Panc1 (cell line): ENCODE results near the gene MIS18A. TPM values are rescaled to one million over a fixed set of nuclear protein-coding genes. Genes with fewer than 3 reads are reported as not detected.

Experiments
- ATAC-seq: fragments of 200-7000 bp; cut with Tn5 transposase; 2 replicates; pipeline ENCODE4 v1.9.1; 2020; ENCODE audit warnings: mild to moderate bottlenecking, moderate library complexity
- BruUV-seq: library from RNA; stranded (reverse); fragments of 400-500 nt; replicated peaks from 2 replicates; lab custom pipeline; 2021; lab: Mats Ljungman, UMichigan
- CTCF ChIA-PET: fragments of 300-600 bp; sonication (Branson Sonifier 250); formaldehyde crosslinking; loops from one replicate; lab custom pipeline; 2022; ENCODE audit warnings: antibody characterized with exemption; lab: Charles Lee
- POLR2A ChIA-PET: fragments of 300-600 bp; sonication (Branson Sonifier 250); formaldehyde crosslinking; loops from one replicate; lab custom pipeline; 2022; ENCODE audit warnings: antibody characterized with exemption; lab: Charles Lee
- DNase-seq: peaks from one replicate; pipeline ENCODE4 v3.0.0-alpha.2; 2010; ENCODE audit warnings: low read depth, low spot score
- H3K27ac ChIP-seq: 2 replicates; pipeline ENCODE4 v1.5.1; 2011; ENCODE audit warnings: mild to moderate bottlenecking, low read length, inconsistent platforms
- H3K27me3 ChIP-seq: fragments of 200-500 bp; sonication (Bioruptor generic); 2 replicates; pipeline ENCODE4 v1.6.0; 2014; ENCODE audit warnings: low read length, inconsistent platforms; ENCODE audit not compliant: control insufficient read depth, insufficient read depth
- H3K36me3 ChIP-seq: fragments of 200-500 bp; sonication (Bioruptor generic); 2 replicates; pipeline ENCODE4 v1.5.1; 2014; ENCODE audit warnings: inconsistent platforms, mild to moderate bottlenecking, low read length, moderate library complexity; ENCODE audit not compliant: control insufficient read depth, insufficient read depth
- H3K4me1 ChIP-seq: 2 replicates; pipeline ENCODE4 v1.5.1; 2011; ENCODE audit warnings: inconsistent platforms, mild to moderate bottlenecking, low read length, moderate library complexity; ENCODE audit not compliant: control insufficient read depth, insufficient read depth
- H3K4me3 ChIP-seq, 2 experiments: 2 replicates each; pipeline ENCODE4 v1.5.1; 2011 to 2012; ENCODE audit warnings: low read depth in 2 of 2, low read length in 2 of 2, mild to moderate bottlenecking in 2 of 2, inconsistent platforms in 1 of 2, moderate library complexity in 1 of 2
- H3K9me3 ChIP-seq: fragments of 200-500 bp; sonication (Bioruptor generic); 2 replicates; pipeline ENCODE4 v1.5.1; 2014; ENCODE audit warnings: low read depth, mild to moderate bottlenecking, inconsistent platforms, low read length, moderate library complexity; ENCODE audit not compliant: control insufficient read depth, insufficient read depth
- POLR2AphosphoS5 ChIP-seq: IDR thresholded peaks from 2 replicates; pipeline ENCODE4 v1.6.1; 2012; ENCODE audit warnings: mild to moderate bottlenecking, low read depth, low read length, moderate library complexity
- SIN3A ChIP-seq: IDR thresholded peaks from 2 replicates; pipeline ENCODE4 v1.6.1; 2012; ENCODE audit warnings: low read depth, mild to moderate bottlenecking, low read length, moderate library complexity, borderline replicate concordance; ENCODE audit not compliant: insufficient read depth
- TCF7L2 ChIP-seq: IDR thresholded peaks from 2 replicates; pipeline ENCODE4 v1.6.1; 2011; ENCODE audit warnings: mild to moderate bottlenecking, low read depth, low read length, inconsistent platforms
- in situ Hi-C: cut with HindIII; loops from 2 replicates; pipeline ENCODE4 v1.10.0; 2016; ENCODE audit warnings: low sequenced_read_pairs, low pct_unique_long_range_greater_than_20kb
- intact Hi-C: fragments of 100-400 bp; cut with micrococcal nuclease; formaldehyde crosslinking; loops from one replicate; pipeline ENCODE4 v1.10.0; 2022; ENCODE audit not compliant: unreplicated experiment
- total RNA-seq: library from RNA; stranded (reverse); gene quantifications from one replicate; pipeline ENCODE4 v1.2.1, GENCODE V29; 2021; ENCODE audit not compliant: unreplicated experiment
- TF ChIP-seq, protein P1 (sequence below): fragments of 450-650 bp; IDR thresholded peaks from 2 replicates; pipeline ENCODE4 v1.5.1; 2017; ENCODE audit warnings: mild to moderate bottlenecking
- TF ChIP-seq, protein P2 (sequence below), 2 experiments: IDR thresholded peaks; 2 replicates each; pipeline ENCODE4 v1.6.1; 2011 to 2012; ENCODE audit warnings: low read depth in 2 of 2, control low read depth in 1 of 2, low read length in 1 of 2, mild to moderate bottlenecking in 1 of 2, moderate library complexity in 1 of 2; ENCODE audit not compliant: insufficient read depth in 1 of 2

MIS18A gene
- total RNA-seq, 1 experiment from 2014 or later, result 16.3 TPM

DNA sequence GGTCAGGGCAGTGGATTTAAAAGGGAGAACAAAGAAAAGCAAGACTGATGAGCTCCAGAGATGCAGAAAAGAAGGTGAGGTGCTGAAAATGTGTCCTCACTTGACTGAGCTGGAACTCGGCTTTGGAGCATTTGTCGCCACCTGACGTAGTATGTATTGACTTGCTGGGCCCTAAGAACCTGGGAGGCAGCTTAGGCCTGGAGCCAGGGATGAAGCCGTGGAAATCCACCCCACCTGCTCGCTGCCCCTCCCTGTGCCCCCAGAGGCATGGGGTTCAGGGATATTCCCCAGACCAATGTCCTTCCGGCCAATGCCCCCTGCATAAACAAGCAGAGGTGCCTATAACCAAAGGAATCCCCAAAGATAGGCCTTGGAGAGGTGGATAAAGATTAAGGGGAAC is 34.1 kb upstream of the MIS18A start:
- TF ChIP-seq, protein P1, sequence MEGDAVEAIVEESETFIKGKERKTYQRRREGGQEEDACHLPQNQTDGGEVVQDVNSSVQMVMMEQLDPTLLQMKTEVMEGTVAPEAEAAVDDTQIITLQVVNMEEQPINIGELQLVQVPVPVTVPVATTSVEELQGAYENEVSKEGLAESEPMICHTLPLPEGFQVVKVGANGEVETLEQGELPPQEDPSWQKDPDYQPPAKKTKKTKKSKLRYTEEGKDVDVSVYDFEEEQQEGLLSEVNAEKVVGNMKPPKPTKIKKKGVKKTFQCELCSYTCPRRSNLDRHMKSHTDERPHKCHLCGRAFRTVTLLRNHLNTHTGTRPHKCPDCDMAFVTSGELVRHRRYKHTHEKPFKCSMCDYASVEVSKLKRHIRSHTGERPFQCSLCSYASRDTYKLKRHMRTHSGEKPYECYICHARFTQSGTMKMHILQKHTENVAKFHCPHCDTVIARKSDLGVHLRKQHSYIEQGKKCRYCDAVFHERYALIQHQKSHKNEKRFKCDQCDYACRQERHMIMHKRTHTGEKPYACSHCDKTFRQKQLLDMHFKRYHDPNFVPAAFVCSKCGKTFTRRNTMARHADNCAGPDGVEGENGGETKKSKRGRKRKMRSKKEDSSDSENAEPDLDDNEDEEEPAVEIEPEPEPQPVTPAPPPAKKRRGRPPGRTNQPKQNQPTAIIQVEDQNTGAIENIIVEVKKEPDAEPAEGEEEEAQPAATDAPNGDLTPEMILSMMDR, result no peak
- TF ChIP-seq, protein P2, sequence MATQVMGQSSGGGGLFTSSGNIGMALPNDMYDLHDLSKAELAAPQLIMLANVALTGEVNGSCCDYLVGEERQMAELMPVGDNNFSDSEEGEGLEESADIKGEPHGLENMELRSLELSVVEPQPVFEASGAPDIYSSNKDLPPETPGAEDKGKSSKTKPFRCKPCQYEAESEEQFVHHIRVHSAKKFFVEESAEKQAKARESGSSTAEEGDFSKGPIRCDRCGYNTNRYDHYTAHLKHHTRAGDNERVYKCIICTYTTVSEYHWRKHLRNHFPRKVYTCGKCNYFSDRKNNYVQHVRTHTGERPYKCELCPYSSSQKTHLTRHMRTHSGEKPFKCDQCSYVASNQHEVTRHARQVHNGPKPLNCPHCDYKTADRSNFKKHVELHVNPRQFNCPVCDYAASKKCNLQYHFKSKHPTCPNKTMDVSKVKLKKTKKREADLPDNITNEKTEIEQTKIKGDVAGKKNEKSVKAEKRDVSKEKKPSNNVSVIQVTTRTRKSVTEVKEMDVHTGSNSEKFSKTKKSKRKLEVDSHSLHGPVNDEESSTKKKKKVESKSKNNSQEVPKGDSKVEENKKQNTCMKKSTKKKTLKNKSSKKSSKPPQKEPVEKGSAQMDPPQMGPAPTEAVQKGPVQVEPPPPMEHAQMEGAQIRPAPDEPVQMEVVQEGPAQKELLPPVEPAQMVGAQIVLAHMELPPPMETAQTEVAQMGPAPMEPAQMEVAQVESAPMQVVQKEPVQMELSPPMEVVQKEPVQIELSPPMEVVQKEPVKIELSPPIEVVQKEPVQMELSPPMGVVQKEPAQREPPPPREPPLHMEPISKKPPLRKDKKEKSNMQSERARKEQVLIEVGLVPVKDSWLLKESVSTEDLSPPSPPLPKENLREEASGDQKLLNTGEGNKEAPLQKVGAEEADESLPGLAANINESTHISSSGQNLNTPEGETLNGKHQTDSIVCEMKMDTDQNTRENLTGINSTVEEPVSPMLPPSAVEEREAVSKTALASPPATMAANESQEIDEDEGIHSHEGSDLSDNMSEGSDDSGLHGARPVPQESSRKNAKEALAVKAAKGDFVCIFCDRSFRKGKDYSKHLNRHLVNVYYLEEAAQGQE (IDR thresholded peaks at IDR 0.05; ENCODE audit: insufficient read depth in 1 of 2, low read depth in 2 of 2, low read length in 1 of 2), result no peak
- TF ChIP-seq SIN3A (no peak), TCF7L2 (no peak), POLR2AphosphoS5 (no peak)
- in situ Hi-C loops, result no loop called here
- H3K36me3 ChIP-seq, result no peaks in the 10 kb centered on the region; the same call in 1 of the 2 replicates
- no peak overlapping the region for H3K27ac ChIP-seq
- ATAC-seq (no peak), DNase-seq (no peak)
- no peak overlapping the region for H3K4me3 ChIP-seq
- POLR2A ChIA-PET, result no interaction called here
- intact Hi-C loops, result no loop called here
- CTCF ChIA-PET, result interaction anchor here (0.6 kb wide), 1 partner anchor 89 kb away, joined by 12 read pairs; no protein-coding TSS in a partner anchor
- H3K9me3 ChIP-seq, result no peaks in the 10 kb centered on the region
- H3K4me1 ChIP-seq, result no peaks in the 10 kb centered on the region
- BruUV-seq, result no TSS peak
- no peaks in the 10 kb centered on the region for H3K27me3 ChIP-seq

DNA sequence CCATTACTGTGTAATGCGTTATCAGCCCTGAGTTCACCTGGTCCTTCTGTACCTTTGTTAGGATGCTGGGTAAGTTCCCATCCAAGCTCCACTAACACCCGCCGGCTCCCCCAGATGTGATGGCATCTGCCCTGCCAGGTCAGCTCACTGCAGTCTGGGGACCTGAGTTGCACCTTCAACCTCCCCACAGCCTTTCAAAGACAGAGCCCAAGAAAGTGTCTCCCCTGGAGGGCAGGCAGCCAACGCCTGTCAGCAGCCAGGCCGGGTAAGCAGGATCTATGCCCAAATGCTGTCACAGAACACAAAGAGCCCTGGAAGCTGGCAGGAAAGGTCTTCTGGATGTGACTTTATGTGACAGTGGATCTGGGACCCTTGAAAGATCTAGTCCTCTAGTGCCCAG is 33.5 kb upstream of the MIS18A start:
- no TSS peak for BruUV-seq
- POLR2A ChIA-PET, result no interaction called here
- DNase-seq (no peak), ATAC-seq (no peak)
- no peak overlapping the region for H3K4me3 ChIP-seq
- in situ Hi-C loops, result no loop called here
- CTCF ChIA-PET, result no interaction called here
- no peak overlapping the region for H3K27ac ChIP-seq
- H3K27me3 ChIP-seq, result no peaks in the 10 kb centered on the region
- H3K36me3 ChIP-seq, result no peaks in the 10 kb centered on the region; the same call in 1 of the 2 replicates
- H3K9me3 ChIP-seq, result no peaks in the 10 kb centered on the region
- TF ChIP-seq, protein P2 (IDR thresholded peaks at IDR 0.05; ENCODE audit: insufficient read depth in 1 of 2, low read depth in 2 of 2, low read length in 1 of 2), result no peak
- TF ChIP-seq, protein P1, result no peak
- TF ChIP-seq TCF7L2 (no peak), POLR2AphosphoS5 (no peak), SIN3A (no peak)
- intact Hi-C loops, result no loop called here
- no peaks in the 10 kb centered on the region for H3K4me1 ChIP-seq
